ENCODE measurements around the gene NAV2.

Gene NAV2

GRCh38 chr11:19777377-19778102, 64.9 kb downstream of the NAV2 start:
- in situ Hi-C loops (cut with HindIII; ENCODE audit: low pct_ligation_motif_present, low sequenced_read_pairs): no loop called here
- Histone ChIP-seq H3K36me3 (replicated peaks) (no peaks in the 10 kb centered on the region), H3K27ac (no peak overlapping the region), H3K27me3 (replicated peaks) (no peaks in the 10 kb centered on the region), H3K4me3 (ENCODE audit: low read depth, low read length) (peak overlapping the region; percentile 47)
- TF ChIP-seq CTCF (IDR thresholded peaks at IDR 0.05; ENCODE audit: low read depth, low read length, missing control alignments): no peak
- peak; percentile 77 for DNase-seq

DNA sequence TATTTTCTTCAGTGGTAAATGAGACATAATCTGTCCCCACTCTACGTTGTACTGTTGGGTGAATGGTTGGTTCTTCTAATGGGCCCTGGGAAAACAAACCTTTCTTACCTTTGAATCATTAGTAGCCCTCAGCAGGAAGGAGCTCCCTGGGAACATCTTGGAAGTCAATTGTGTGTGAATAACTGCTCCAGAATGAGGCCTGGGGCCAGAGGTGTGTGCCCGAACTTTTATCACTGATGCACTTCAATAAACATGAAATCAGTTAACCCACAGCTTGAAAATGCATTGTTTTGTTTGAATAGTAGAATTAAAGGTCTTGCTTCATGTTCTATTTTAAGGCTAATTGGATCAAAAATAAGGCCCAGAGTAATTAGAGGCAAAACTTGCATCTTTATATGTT, 67.1 kb downstream of the NAV2 start:
- in situ Hi-C loops (cut with HindIII; ENCODE audit: low pct_ligation_motif_present, low sequenced_read_pairs): no loop called here
- Histone ChIP-seq H3K27me3 (replicated peaks) (no peaks in the 10 kb centered on the region), H3K36me3 (replicated peaks) (no peaks in the 10 kb centered on the region), H3K27ac (no peak overlapping the region), H3K4me3 (ENCODE audit: low read depth, low read length) (no peak overlapping the region)
- TF ChIP-seq CTCF (IDR thresholded peaks at IDR 0.05; ENCODE audit: low read depth, low read length, missing control alignments): no peak
- DNase-seq: no peak

GRCh38 chr11:19781351-19781750, 68.7 kb downstream of the NAV2 start:
- Histone ChIP-seq H3K27me3 (replicated peaks) (no peaks in the 10 kb centered on the region), H3K4me3 (ENCODE audit: low read depth, low read length) (no peak overlapping the region), H3K27ac (no peak overlapping the region), H3K36me3 (replicated peaks) (no peaks in the 10 kb centered on the region)
- no peak for TF ChIP-seq CTCF (IDR thresholded peaks at IDR 0.05; ENCODE audit: low read depth, low read length, missing control alignments)
- in situ Hi-C loops (cut with HindIII; ENCODE audit: low pct_ligation_motif_present, low sequenced_read_pairs): no loop called here
- no peak for DNase-seq

- no peak for TF ChIP-seq CTCF (IDR thresholded peaks at IDR 0.05; ENCODE audit: low read depth, low read length, missing control alignments)
- H3K36me3 ChIP-seq (replicated peaks): no peaks in the 10 kb centered on the region
- H3K27ac ChIP-seq: no peak overlapping the region
- no peak overlapping the region for H3K4me3 ChIP-seq (ENCODE audit: low read depth, low read length)
- no peak for DNase-seq
- in situ Hi-C loops (cut with HindIII; ENCODE audit: low pct_ligation_motif_present, low sequenced_read_pairs): no loop called here
- H3K27me3 ChIP-seq (replicated peaks): no peaks in the 10 kb centered on the region
These were observed 72.6 kb downstream of the NAV2 start for GRCh38 chr11:19785265-19785664.

- no peaks in the 10 kb centered on the region for H3K36me3 ChIP-seq (replicated peaks)
- no peak for TF ChIP-seq CTCF (IDR thresholded peaks at IDR 0.05; ENCODE audit: low read depth, low read length, missing control alignments)
- H3K27ac ChIP-seq: no peak overlapping the region
- in situ Hi-C loops (cut with HindIII; ENCODE audit: low pct_ligation_motif_present, low sequenced_read_pairs): no loop called here
- DNase-seq: no peak
- H3K27me3 ChIP-seq (replicated peaks): no peaks in the 10 kb centered on the region
- H3K4me3 ChIP-seq (ENCODE audit: low read depth, low read length): no peak overlapping the region
These were observed 74.0 kb downstream of the NAV2 start for GRCh38 chr11:19786644-19787043.

- DNase-seq: no peak
- Histone ChIP-seq H3K27ac (no peak overlapping the region), H3K4me3 (ENCODE audit: low read depth, low read length) (no peak overlapping the region), H3K36me3 (replicated peaks) (no peaks in the 10 kb centered on the region), H3K27me3 (replicated peaks) (no peaks in the 10 kb centered on the region)
- no peak for TF ChIP-seq CTCF (IDR thresholded peaks at IDR 0.05; ENCODE audit: low read depth, low read length, missing control alignments)
- in situ Hi-C loops (cut with HindIII; ENCODE audit: low pct_ligation_motif_present, low sequenced_read_pairs): no loop called here
These were observed 75.8 kb downstream of the NAV2 start for GRCh38 chr11:19788435-19788834.
